SKM-1 (cell line): ENCODE data around the gene SNURF.
"Not testable (repeated sequence)": the region's sequence is repeated elsewhere in the genome, so short reads cannot be mapped to it uniquely, and the experiment has no call there.

Experiments used
- DNase-seq: peaks from one replicate; lab custom pipeline; 2025; ENCODE audit not compliant: unreplicated experiment; lab: John Stamatoyannopoulos, UW

The SNURF gene

DNA sequence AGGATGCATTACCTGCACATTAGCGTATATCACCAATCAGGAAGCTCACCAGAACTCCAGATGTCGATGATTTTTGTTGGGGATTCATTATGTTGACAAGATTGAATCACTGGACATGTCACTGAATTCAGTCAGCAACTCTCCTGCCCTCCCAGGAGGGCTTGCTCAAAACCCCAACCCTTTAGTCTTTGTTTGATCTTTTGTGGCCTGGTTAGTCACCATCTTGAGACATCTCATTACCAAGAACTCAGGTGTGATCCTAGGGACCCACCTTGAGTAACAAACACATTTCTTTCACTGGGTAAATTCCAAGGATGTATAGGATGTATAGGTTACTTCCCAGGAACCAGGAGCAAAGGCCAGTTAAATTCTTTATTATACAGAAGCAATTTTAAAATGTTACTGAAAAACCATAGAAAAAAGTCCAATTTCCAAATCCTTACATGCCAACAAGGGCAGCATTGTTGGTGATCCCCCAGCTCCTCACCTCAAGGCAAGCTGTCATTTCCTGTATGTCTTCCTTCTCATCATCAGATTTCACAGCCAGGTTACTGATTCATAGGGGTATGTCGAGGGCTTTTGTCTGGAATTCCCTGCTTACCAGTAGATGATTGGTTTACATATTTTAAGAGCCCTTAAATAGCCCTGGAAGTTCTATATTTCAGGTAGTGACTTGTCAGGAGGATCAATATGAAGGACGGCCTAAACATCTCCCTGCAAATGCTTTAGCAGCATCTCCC, 11.7 kb downstream of the SNURF start:
- no peak for DNase-seq

- no peak for DNase-seq
Measured at GRCh38 chr15:24971052-24971451, 16.3 kb downstream of the SNURF start.

GRCh38 chr15:24971772-24972171, 17.0 kb downstream of the SNURF start:
- no peak for DNase-seq

DNA sequence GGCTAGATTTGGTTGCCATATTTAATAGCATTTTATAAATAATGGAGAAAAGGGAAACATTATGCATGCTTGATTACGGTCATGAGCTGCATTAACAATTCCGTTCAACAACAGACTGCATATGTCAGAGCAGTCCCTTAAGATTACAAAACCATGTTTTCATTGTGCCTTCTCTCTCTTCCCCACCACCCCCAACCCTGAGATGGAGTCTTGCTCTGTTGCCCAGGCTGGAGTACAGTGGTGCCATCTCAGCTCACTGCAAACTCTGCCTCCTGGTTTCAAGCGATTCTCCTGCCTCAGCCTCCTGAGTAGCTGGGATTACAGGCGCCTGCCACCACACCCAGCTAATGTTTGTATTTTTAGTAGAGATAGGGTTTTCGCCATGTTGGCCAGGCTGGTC, 17.9 kb downstream of the SNURF start:
- DNase-seq = not testable (repeated sequence)

DNA sequence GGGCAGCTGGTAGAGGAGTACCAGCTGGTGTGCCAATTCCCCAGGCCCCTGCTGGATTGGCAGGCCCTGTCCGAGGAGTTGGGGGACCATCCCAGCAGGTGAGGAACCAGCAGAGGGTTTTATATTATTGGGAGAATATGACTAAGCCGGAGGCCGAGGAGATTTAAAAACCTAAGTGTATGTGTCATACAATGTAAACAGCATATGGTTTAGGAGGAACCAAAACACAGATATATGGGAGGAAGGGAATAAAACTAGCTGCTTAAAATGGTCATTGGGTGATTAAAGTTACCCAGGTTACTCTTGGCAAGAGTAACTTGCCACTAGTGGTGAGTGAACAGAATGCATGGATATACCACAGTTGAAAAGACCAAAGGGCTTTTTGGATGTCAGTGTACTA, 22.1 kb downstream of the SNURF start:
- DNase-seq = no peak

DNA sequence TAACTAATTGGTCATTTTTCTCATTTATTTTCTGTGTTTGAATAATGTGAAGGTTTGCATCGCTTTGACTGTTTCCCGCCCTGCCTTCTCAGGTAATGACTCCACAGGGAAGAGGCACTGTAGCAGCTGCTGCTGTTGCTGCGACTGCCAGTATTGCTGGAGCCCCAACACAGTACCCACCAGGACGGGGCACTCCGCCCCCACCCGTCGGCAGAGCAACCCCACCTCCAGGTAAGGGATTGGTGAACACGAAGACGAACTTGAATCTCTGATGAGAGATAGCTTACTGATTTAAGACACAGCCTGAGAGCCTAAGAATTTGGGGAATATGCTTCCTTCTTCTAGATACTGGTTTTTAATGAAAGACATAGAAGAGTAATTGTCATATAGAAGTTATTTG, 22.9 kb downstream of the SNURF start:
- no peak for DNase-seq

DNA sequence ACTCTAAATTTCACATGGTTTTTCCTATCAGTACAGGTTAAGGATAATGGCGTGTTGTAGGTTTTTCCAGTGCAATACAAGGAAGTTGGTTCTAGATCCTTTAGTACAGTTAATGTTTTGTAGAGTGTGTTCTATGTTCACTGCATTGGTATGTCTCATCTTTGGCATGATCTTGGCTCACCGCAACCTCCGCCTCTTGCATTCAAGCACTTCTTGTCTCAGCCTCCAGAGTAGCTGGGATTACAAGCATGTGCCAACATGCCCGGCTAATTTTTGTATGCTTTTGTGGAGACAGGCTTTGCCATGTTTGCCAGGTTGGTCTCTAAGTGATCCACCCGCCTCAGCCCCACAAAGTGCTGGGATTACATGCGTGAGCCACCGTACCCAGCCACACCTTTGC, 30.4 kb downstream of the SNURF start:
- no peak for DNase-seq

- DNase-seq = no peak
Measured at GRCh38 chr15:24986653-24987052, 31.9 kb downstream of the SNURF start.
